SK-N-MC (cell line): ENCODE results near the gene CAMK1G.

Source experiments
- EZH2 ChIP-seq: fragments of 200-600 bp; sonication (generic); IDR thresholded peaks from one replicate; pipeline ENCODE4 v1.6.1; 2017; ENCODE audit warnings: antibody characterized with exemption
- POLR2AphosphoS5 ChIP-seq: IDR thresholded peaks from 2 replicates; pipeline ENCODE4 v1.6.1; 2012; ENCODE audit warnings: mild to moderate bottlenecking, low read depth, low read length, borderline replicate concordance

DNA sequence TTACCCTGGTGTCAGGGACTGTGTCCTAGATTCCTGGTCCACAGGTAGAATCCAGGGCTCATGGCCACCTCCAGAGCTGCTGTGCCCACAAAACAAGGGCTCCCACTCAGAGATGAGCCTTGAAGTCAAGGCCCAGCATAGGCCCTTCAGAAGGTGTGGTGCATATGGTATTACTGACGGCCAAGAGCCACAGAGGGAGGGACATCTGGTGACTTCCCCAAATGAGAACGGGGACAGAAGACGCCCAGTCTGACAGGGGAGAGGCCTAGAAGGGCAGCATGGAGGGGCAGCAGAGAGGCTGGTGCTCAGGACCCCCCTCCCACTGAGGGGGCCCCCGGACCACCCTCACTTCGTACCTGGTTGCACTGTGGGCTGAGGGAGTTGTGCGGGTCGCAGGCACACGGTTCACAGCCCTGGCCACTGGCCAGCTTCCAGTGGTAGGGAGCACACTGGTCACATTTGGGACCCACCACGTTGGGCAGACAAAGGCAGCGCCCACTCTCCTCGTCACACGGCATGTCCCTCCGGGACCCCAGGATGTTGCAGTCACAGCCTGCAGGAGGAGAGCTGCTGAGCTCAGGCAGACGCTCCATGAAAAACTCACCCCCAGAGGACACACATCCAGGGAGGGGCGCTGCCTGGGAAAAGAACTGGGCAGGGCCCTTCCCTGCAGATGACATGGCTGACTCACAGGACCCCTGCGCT, 43.7 kb downstream of the CAMK1G start:
- TF ChIP-seq POLR2AphosphoS5 (no peak), EZH2 (no peak)
